Astrocyte (in vitro differentiated cells and primary cell): Measurements from ENCODE around the gene PREX1. TPM values are rescaled to one million over a fixed set of nuclear protein-coding genes. Genes with fewer than 3 reads are reported as not detected.

Experiments used
- DNase-seq: peaks from one replicate; pipeline ENCODE4 v3.0.0-alpha.2; 2010; ENCODE audit warnings: low read depth
- FAIRE-seq: peaks from 2 replicates; lab custom pipeline; 2011; peaks lifted over from hg19 to GRCh38; lab: Jason Lieb, UNC
- H2AFZ ChIP-seq: 2 replicates; pipeline ENCODE4 v1.6.0; 2012; ENCODE audit warnings: low read depth, low read length, inconsistent platforms
- H3K27ac ChIP-seq: 2 replicates; pipeline ENCODE4 v1.5.1; 2011; ENCODE audit warnings: low read depth, low read length, inconsistent platforms
- H3K27me3 ChIP-seq: 2 replicates; pipeline ENCODE4 v1.6.0; 2011; ENCODE audit warnings: low read length, inconsistent platforms; ENCODE audit not compliant: insufficient read depth
- H3K36me3 ChIP-seq: 2 replicates; pipeline ENCODE4 v1.5.1; 2011; ENCODE audit warnings: low read length, inconsistent platforms; ENCODE audit not compliant: insufficient read depth
- H3K4me1 ChIP-seq: 2 replicates; pipeline ENCODE4 v1.5.1; 2011; ENCODE audit warnings: low read length, inconsistent platforms; ENCODE audit not compliant: insufficient read depth
- H3K4me2 ChIP-seq: 2 replicates; pipeline ENCODE4 v1.6.0; 2012; ENCODE audit warnings: low read length, inconsistent platforms
- H3K4me3 ChIP-seq: 2 replicates; pipeline ENCODE4 v1.5.1; 2011; ENCODE audit warnings: low read depth, mild to moderate bottlenecking, low read length, inconsistent platforms; ENCODE audit not compliant: insufficient read depth
- H3K79me2 ChIP-seq: 2 replicates; pipeline ENCODE4 v1.6.0; 2012; ENCODE audit warnings: mild to moderate bottlenecking, low read length, inconsistent platforms; ENCODE audit not compliant: insufficient read depth
- H3K9ac ChIP-seq: 2 replicates; pipeline ENCODE4 v1.6.0; 2012; ENCODE audit warnings: mild to moderate bottlenecking, low read length, inconsistent platforms
- H3K9me3 ChIP-seq: 2 replicates; pipeline ENCODE4 v1.5.1; 2012; ENCODE audit warnings: low read depth, mild to moderate bottlenecking, low read length, inconsistent platforms; ENCODE audit not compliant: insufficient read depth
- H4K20me1 ChIP-seq: 2 replicates; pipeline ENCODE4 v1.6.0; 2012; ENCODE audit warnings: low read length, inconsistent platforms; ENCODE audit not compliant: insufficient read depth
- H3K27ac Mint-ChIP-seq: one replicate; pipeline ENCODE4 v1.8.0; 2021; ENCODE audit warnings: mild to moderate bottlenecking, mixed read lengths; ENCODE audit not compliant: unreplicated experiment
- H3K27me3 Mint-ChIP-seq: one replicate; pipeline ENCODE4 v1.8.0; 2021; ENCODE audit warnings: low read depth, mixed read lengths; ENCODE audit not compliant: unreplicated experiment
- H3K36me3 Mint-ChIP-seq: one replicate; pipeline ENCODE4 v1.8.0; 2021; ENCODE audit warnings: low read depth, mixed read lengths; ENCODE audit not compliant: unreplicated experiment
- H3K4me1 Mint-ChIP-seq: one replicate; pipeline ENCODE4 v1.8.0; 2021; ENCODE audit warnings: low read depth, mixed read lengths; ENCODE audit not compliant: unreplicated experiment
- H3K4me3 Mint-ChIP-seq: one replicate; pipeline ENCODE4 v1.8.0; 2021; ENCODE audit warnings: mild to moderate bottlenecking, moderate library complexity, mixed read lengths; ENCODE audit not compliant: unreplicated experiment
- H3K9me3 Mint-ChIP-seq: one replicate; pipeline ENCODE4 v1.8.0; 2021; ENCODE audit warnings: mild to moderate bottlenecking, mixed read lengths; ENCODE audit not compliant: unreplicated experiment
- CTCF ChIP-seq: IDR thresholded peaks from 2 replicates; pipeline ENCODE4 v1.5.1; 2011; ENCODE audit warnings: low read depth, mild to moderate bottlenecking, inconsistent platforms, low read length, moderate library complexity; ENCODE audit not compliant: insufficient read depth
- EZH2 ChIP-seq: IDR thresholded peaks from 2 replicates; pipeline ENCODE4 v1.6.1; 2012; ENCODE audit warnings: mild to moderate bottlenecking, low read length, inconsistent platforms; ENCODE audit not compliant: insufficient read depth
- total RNA-seq: library from RNA; stranded (reverse); gene quantifications from 2 replicates; pipeline ENCODE4 v1.2.1, GENCODE V29; 2021

PREX1 gene
- total RNA-seq, 1 donor from 2014 or later = 3.5 TPM

DNA sequence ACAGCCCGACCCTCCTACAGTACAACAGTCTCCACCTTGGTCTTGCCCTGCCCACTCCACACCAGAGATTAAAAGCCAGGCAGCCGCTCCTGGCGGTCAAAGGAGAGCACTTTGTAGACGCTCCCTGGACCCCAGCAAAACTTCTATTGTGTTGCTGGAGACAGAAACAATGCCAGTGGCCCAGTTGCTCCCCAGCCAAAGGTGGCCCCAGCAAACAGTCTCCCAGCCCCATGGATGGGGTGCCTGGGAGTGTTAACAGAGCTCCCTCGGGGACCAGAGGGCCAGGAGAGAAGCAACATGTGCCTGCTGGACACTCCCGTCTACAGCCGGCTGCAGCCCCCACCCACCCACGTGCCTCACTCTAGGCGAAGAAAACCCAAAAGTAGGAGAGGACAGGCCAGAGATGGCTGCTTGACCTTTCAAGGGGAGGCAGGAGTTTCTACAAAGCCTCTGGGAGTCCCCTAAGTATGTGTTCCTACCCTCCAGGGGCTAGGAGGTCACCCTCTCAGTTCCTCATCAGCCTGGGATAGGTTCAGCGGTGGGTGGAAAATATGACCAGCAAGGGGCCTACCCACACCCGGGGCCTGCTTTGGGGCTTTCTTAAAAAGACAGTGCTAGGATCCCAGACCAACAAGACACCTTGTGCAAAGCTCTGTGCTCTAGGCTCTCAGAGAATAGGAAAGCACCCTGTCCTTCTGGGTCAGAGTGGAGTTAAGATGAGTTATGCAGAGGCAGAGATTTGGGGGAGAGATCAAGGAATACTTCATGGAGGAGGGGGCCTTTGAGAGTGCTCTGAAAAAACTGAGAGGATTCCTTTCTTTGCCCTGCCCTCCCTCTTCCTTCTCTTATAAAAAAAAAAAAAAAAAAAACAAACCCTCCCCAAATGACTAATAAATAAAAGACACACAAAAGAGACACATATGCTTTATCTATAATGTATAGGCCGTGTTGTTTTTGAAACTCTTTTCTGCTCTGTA, 19.0 kb upstream of the PREX1 start:
- Histone ChIP-seq H3K9me3 (no peaks in the 10 kb centered on the region), H3K9ac (no peak overlapping the region), H3K4me2 (peak overlapping the region; percentile 2), H3K36me3 (no peaks in the 10 kb centered on the region), H3K4me1 (peaks cover 14% of the 10 kb centered on the region), H4K20me1 (no peaks in the 10 kb centered on the region), H3K4me3 (no peak overlapping the region), H3K27ac (no peak overlapping the region), H3K27me3 (peaks cover 3% of the 10 kb centered on the region), H3K79me2 (no peaks in the 10 kb centered on the region), H2AFZ (peak overlapping the region; percentile 14)
- no peak for DNase-seq
- Mint-ChIP-seq H3K36me3 (no peaks in the 10 kb centered on the region), H3K9me3 (no peaks in the 10 kb centered on the region), H3K27me3 (peaks cover 14% of the 10 kb centered on the region), H3K4me1 (peaks cover 4% of the 10 kb centered on the region), H3K27ac (no peak overlapping the region), H3K4me3 (no peak overlapping the region)
- no peak for TF ChIP-seq EZH2
- no peak for TF ChIP-seq CTCF
- FAIRE-seq = no peak

- Mint-ChIP-seq H3K9me3 (no peaks in the 10 kb centered on the region), H3K36me3 (no peaks in the 10 kb centered on the region), H3K4me3 (no peak overlapping the region), H3K27ac (no peak overlapping the region), H3K4me1 (peaks cover 9% of the 10 kb centered on the region), H3K27me3 (peaks cover 14% of the 10 kb centered on the region)
- no peak for FAIRE-seq
- no peak overlapping the region for H3K4me2 ChIP-seq
- peak; percentile 54 for DNase-seq
- peaks cover 20% of the 10 kb centered on the region for H3K4me1 ChIP-seq
- H3K36me3 ChIP-seq = no peaks in the 10 kb centered on the region
- no peaks in the 10 kb centered on the region for H3K9me3 ChIP-seq
- H3K27ac ChIP-seq = no peak overlapping the region
- H2AFZ ChIP-seq = no peak overlapping the region
- no peaks in the 10 kb centered on the region for H4K20me1 ChIP-seq
- no peak overlapping the region for H3K4me3 ChIP-seq
- no peak overlapping the region for H3K9ac ChIP-seq
- no peaks in the 10 kb centered on the region for H3K79me2 ChIP-seq
- peaks cover 3% of the 10 kb centered on the region for H3K27me3 ChIP-seq
- no peak for TF ChIP-seq CTCF
- no peak for TF ChIP-seq EZH2
These were observed 18.0 kb upstream of the PREX1 start for GRCh38 chr20:48845721-48846306.
